Liver (tissue), 9 donors: ENCODE measurements around the gene KLF5. TPM values are rescaled to one million over a fixed set of nuclear protein-coding genes. Genes with fewer than 3 reads are reported as not detected.

Experiments used
- DNase-seq: peaks from one replicate; pipeline ENCODE4 v3.0.0-alpha.2; 2017; ENCODE audit warnings: low spot score
- H3K27ac ChIP-seq, 2 donors: one replicate each; pipeline ENCODE4 v1.7.0; 2013; ENCODE audit warnings: inconsistent platforms in 2 of 2, low read length in 2 of 2, control low read depth in 1 of 2, low read depth in 1 of 2, mild to moderate bottlenecking in 1 of 2
- H3K27me3 ChIP-seq, 4 donors: one replicate each; pipeline versions ENCODE4 v1.6.1 to v1.7.0; 2013; ENCODE audit warnings: low read length in 3 of 4, inconsistent platforms in 1 of 4, mild to moderate bottlenecking in 1 of 4, moderate library complexity in 1 of 4; ENCODE audit not compliant: control insufficient read depth in 4 of 4, insufficient read depth in 4 of 4
- H3K36me3 ChIP-seq, 4 donors: one replicate each; pipeline versions ENCODE4 v1.6.1 to v1.7.0; 2013; ENCODE audit warnings: low read length in 3 of 4, mild to moderate bottlenecking in 3 of 4, low read depth in 1 of 4, moderate library complexity in 1 of 4; ENCODE audit not compliant: control insufficient read depth in 4 of 4, insufficient read depth in 3 of 4
- H3K4me1 ChIP-seq, 4 donors: one replicate each; pipeline versions ENCODE4 v1.6.1 to v1.7.0; 2013; ENCODE audit warnings: low read length in 3 of 4, mild to moderate bottlenecking in 3 of 4, moderate library complexity in 1 of 4; ENCODE audit not compliant: control insufficient read depth in 4 of 4, insufficient read depth in 4 of 4
- H3K4me3 ChIP-seq, 3 donors: one replicate each; pipeline versions ENCODE4 v1.6.1 to v1.7.0; 2013; ENCODE audit warnings: low read length in 3 of 3, control low read depth in 1 of 3, low read depth in 1 of 3, mild to moderate bottlenecking in 1 of 3
- H3K9ac ChIP-seq, 2 donors: one replicate each; pipeline ENCODE4 v1.7.0; 2013; ENCODE audit warnings: low read length in 2 of 2, mild to moderate bottlenecking in 2 of 2, moderate library complexity in 2 of 2, control low read depth in 1 of 2, low read depth in 1 of 2
- H3K9me3 ChIP-seq, 4 donors: one replicate each; pipeline versions ENCODE4 v1.6.1 to v1.7.0; 2013; ENCODE audit warnings: low read length in 3 of 4; ENCODE audit not compliant: control insufficient read depth in 4 of 4
- ATF3 ChIP-seq: IDR thresholded peaks from 2 replicates; pipeline ENCODE4 v1.6.1; 2016; ENCODE audit warnings: antibody characterized with exemption
- CTCF ChIP-seq: fragments of 150-350 bp; IDR thresholded peaks from 2 replicates; pipeline ENCODE4 v1.5.1; 2017; ENCODE audit warnings: improper control_type of control experiment, low read depth, low read length; ENCODE audit not compliant: missing input control
- EGR1 ChIP-seq, 2 donors: IDR thresholded peaks; 2 replicates each; pipeline ENCODE4 v1.6.1; 2016 to 2018; ENCODE audit warnings: antibody characterized with exemption in 2 of 2, low read depth in 2 of 2
- FOXA1 ChIP-seq: IDR thresholded peaks from 2 replicates; pipeline ENCODE4 v1.6.1; 2016; ENCODE audit warnings: antibody characterized with exemption
- FOXA2 ChIP-seq: IDR thresholded peaks from 2 replicates; pipeline ENCODE4 v1.6.1; 2016; ENCODE audit warnings: antibody characterized with exemption
- HNF4A ChIP-seq, 2 donors: conservative IDR thresholded peaks; 2 replicates each; pipeline ENCODE4 v1.6.1; 2016; ENCODE audit warnings: antibody characterized with exemption in 2 of 2, mild to moderate bottlenecking in 2 of 2
- HNF4G ChIP-seq: IDR thresholded peaks from 2 replicates; pipeline ENCODE4 v1.6.1; 2016; ENCODE audit warnings: antibody characterized with exemption
- RAD21 ChIP-seq, 2 donors: IDR thresholded peaks; 2 replicates each; pipeline ENCODE4 v1.6.1; 2016; ENCODE audit warnings: antibody characterized with exemption in 2 of 2, mild to moderate bottlenecking in 2 of 2
- REST ChIP-seq: IDR thresholded peaks from 2 replicates; pipeline ENCODE4 v1.6.1; 2016; ENCODE audit warnings: antibody characterized with exemption, mild to moderate bottlenecking
- RXRA ChIP-seq, 2 donors: IDR thresholded peaks; 2 replicates each; pipeline ENCODE4 v1.6.1; 2017 to 2018; ENCODE audit warnings: antibody characterized with exemption in 2 of 2, mild to moderate bottlenecking in 1 of 2
- SP1 ChIP-seq: IDR thresholded peaks from 2 replicates; pipeline ENCODE4 v1.6.1; 2018; ENCODE audit warnings: antibody characterized with exemption, mild to moderate bottlenecking
- TAF1 ChIP-seq: conservative IDR thresholded peaks from 2 replicates; pipeline ENCODE4 v1.6.1; 2016; ENCODE audit warnings: antibody characterized with exemption, mild to moderate bottlenecking
- YY1 ChIP-seq: IDR thresholded peaks from 2 replicates; pipeline ENCODE4 v1.6.1; 2016; ENCODE audit warnings: antibody characterized with exemption, mild to moderate bottlenecking
- WGBS: extraction: QIAGEN DNeasy Blood & Tissue Kit; methylation state at CpG from one replicate; pipeline ENCODE4 v1.1.7; 2013; 5-methylcytosine and 5-hydroxymethylcytosine counted together
- polyA plus RNA-seq, 2 donors: library from polyadenylated mRNA; stranded (reverse) in 1 of 2; unstranded in 1 of 2; fragments of 200-250 nt in 1 of 2; fragments of >200 nt in 1 of 2; fragmentation: Nextera tagmentation in 1 of 2; extraction: Ambion mirVana in 1 of 2; gene quantifications; one replicate each; pipeline versions ENCODE4 v1.2.1 to v1.2.3, GENCODE V29; 2013 to 2015
- total RNA-seq, 2 donors: library from RNA; depleted of rRNA; stranded (reverse); fragments of >200 nt; gene quantifications; one replicate each; pipeline ENCODE4 v1.2.3, GENCODE V29; 2014
- TF ChIP-seq, protein P1 (sequence below): IDR thresholded peaks from 2 replicates; pipeline ENCODE4 v1.6.1; 2016; ENCODE audit warnings: antibody characterized with exemption
- donor health status: healthy.
- donor health status: healthy.
- donor health status: healthy.
- donor health status: healthy.
- donor health status: healthy.

KLF5 gene
- total and polyA plus RNA-seq, 4 donors, result 0.25 to 0.61 (median 0.36) TPM

GRCh38 chr13:73110814-73111213 is 52.0 kb downstream of the KLF5 start (continued):
- TF ChIP-seq CTCF (no peak), RAD21 (IDR thresholded peaks at IDR 0.05) (no peak), YY1 (no peak), ATF3 (no peak), FOXA1 (no peak), FOXA2 (no peak), SP1 (no peak), TAF1 (no peak), EGR1 (IDR thresholded peaks at IDR 0.05; ENCODE audit: low read depth in 2 of 2) (no peak), HNF4G (no peak), RXRA (IDR thresholded peaks at IDR 0.05) (no peak)

- no peak overlapping the region for H3K4me3 ChIP-seq
- no peak overlapping the region for H3K27ac ChIP-seq
- no peaks in the 10 kb centered on the region for H3K9me3 ChIP-seq
- H3K36me3 ChIP-seq, result no peaks in the 10 kb centered on the region
- no peaks in the 10 kb centered on the region for H3K27me3 ChIP-seq
- no peak overlapping the region for H3K9ac ChIP-seq
- DNase-seq, result no peak
- WGBS, result 90% methylated on average over 3 of the region's 3 CpGs
- TF ChIP-seq TAF1 (no peak), HNF4G (no peak)
- H3K4me1 ChIP-seq, result no peaks in the 10 kb centered on the region
These were observed 52.5 kb downstream of the KLF5 start for GRCh38 chr13:73111331-73111730.

DNA sequence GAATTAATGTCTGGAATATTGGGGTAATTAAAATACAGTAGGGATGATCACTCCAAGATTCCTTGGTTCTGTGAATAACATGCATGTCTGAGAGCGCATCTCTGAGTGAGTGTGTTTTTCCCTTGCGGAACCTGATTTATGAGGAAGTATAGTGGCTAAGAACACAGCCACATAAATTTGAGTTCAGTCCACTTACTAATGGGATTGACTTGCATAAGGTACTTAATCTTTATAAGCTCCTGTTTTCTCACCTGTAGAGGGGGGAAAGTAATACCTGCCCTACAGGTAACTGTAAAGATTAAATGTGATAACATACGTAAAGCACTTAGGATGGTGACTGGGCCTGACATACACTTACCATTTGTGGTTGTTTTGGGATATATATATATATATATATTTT is 60.8 kb downstream of the KLF5 start:
- Histone ChIP-seq H3K4me3 (no peak overlapping the region), H3K27me3 (no peaks in the 10 kb centered on the region), H3K9ac (no peak overlapping the region), H3K4me1 (no peaks in the 10 kb centered on the region), H3K27ac (no peak overlapping the region), H3K9me3 (no peaks in the 10 kb centered on the region), H3K36me3 (no peaks in the 10 kb centered on the region)
- no peak for DNase-seq
- TF ChIP-seq EGR1 (IDR thresholded peaks at IDR 0.05; ENCODE audit: low read depth in 2 of 2) (no peak), FOXA1 (no peak), HNF4A (conservative IDR thresholded peaks at IDR 0.05) (no peak), ATF3 (no peak), CTCF (no peak), REST (no peak), RAD21 (IDR thresholded peaks at IDR 0.05) (no peak), FOXA2 (no peak)
- TF ChIP-seq, protein P1, sequence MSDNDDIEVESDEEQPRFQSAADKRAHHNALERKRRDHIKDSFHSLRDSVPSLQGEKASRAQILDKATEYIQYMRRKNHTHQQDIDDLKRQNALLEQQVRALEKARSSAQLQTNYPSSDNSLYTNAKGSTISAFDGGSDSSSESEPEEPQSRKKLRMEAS, result no peak
- WGBS, result 87% methylated on average over 3 of the region's 3 CpGs
